Jurkat, Clone E6-1 (cell line): ENCODE results near the gene OR2J2.
"Not testable (repeated sequence)": the region's sequence is repeated elsewhere in the genome, so short reads cannot be mapped to it uniquely, and the experiment has no call there.

Source experiments
- DNase-seq: peaks from one replicate; pipeline ENCODE4 v3.0.0-alpha.2; 2011; ENCODE audit warnings: low read depth, low spot score
- H3K4me3 ChIP-seq: 2 replicates; pipeline ENCODE4 v1.5.1; 2011; ENCODE audit warnings: mild to moderate bottlenecking, low read length, control low read depth, moderate library complexity

OR2J2 gene

GRCh38 chr6:29216528-29216927 lies 45.8 kb downstream of the OR2J2 start:
- H3K4me3 ChIP-seq = no peak overlapping the region
- DNase-seq = no peak

- not testable (repeated sequence) for DNase-seq, H3K4me3 ChIP-seq
These were observed 46.5 kb downstream of the OR2J2 start for GRCh38 chr6:29217242-29217641.

- not testable (repeated sequence) for DNase-seq, H3K4me3 ChIP-seq
These were observed 47.3 kb downstream of the OR2J2 start for GRCh38 chr6:29218056-29218455.
